Activated naive CD8-positive, alpha-beta T cell treated with anti-CD3 and anti-CD28 coated beads, Interleukin-2, amount 10 ng/mL, durations not matched to agents 7 days and 5 days (primary cell): Measurements from ENCODE around the gene TREM2. TPM values are rescaled to one million over a fixed set of nuclear protein-coding genes. Genes with fewer than 3 reads are reported as not detected.
A peak's percentile ranks its signal among the peaks of the same experiment; 100 is the strongest.

Source experiments
- ATAC-seq: fragments of 150-1000 bp; cut with Tn5 transposase; one replicate; pipeline ENCODE4 v1.10.0; 2021; ENCODE audit warnings: low read depth, moderate library complexity
- POLR2A ChIA-PET: fragments of 350-600 bp; sonication (Branson Sonifier 250); formaldehyde crosslinking; loops from one replicate; lab custom pipeline; 2021; ENCODE audit warnings: antibody characterized with exemption; lab: Charles Lee
- DNase-seq: peaks from one replicate; pipeline ENCODE4 v3.0.0; 2021
- H3K27ac Mint-ChIP-seq: one replicate; pipeline ENCODE4 v1.8.0; 2022; ENCODE audit warnings: mild to moderate bottlenecking, mixed read lengths
- H3K27me3 Mint-ChIP-seq: one replicate; pipeline ENCODE4 v1.8.0; 2022; ENCODE audit warnings: mild to moderate bottlenecking, moderate library complexity, mixed read lengths
- H3K36me3 Mint-ChIP-seq: one replicate; pipeline ENCODE4 v1.8.0; 2021; ENCODE audit warnings: mild to moderate bottlenecking, mixed read lengths
- H3K4me1 Mint-ChIP-seq: one replicate; pipeline ENCODE4 v1.8.0; 2021; ENCODE audit warnings: mixed read lengths
- H3K4me3 Mint-ChIP-seq: one replicate; pipeline ENCODE4 v1.8.0; 2022; ENCODE audit warnings: mild to moderate bottlenecking, moderate library complexity, mixed read lengths
- H3K9me3 Mint-ChIP-seq: one replicate; pipeline ENCODE4 v1.8.0; 2021; ENCODE audit warnings: mixed read lengths
- total RNA-seq, 2 experiments: library from RNA; stranded (reverse); gene quantifications; one replicate each; pipeline ENCODE4 v1.2.3, GENCODE V29; 2021

TREM2 gene
- total RNA-seq = 1 to 10 TPM; 1.9 to 2.8 TPM

DNA sequence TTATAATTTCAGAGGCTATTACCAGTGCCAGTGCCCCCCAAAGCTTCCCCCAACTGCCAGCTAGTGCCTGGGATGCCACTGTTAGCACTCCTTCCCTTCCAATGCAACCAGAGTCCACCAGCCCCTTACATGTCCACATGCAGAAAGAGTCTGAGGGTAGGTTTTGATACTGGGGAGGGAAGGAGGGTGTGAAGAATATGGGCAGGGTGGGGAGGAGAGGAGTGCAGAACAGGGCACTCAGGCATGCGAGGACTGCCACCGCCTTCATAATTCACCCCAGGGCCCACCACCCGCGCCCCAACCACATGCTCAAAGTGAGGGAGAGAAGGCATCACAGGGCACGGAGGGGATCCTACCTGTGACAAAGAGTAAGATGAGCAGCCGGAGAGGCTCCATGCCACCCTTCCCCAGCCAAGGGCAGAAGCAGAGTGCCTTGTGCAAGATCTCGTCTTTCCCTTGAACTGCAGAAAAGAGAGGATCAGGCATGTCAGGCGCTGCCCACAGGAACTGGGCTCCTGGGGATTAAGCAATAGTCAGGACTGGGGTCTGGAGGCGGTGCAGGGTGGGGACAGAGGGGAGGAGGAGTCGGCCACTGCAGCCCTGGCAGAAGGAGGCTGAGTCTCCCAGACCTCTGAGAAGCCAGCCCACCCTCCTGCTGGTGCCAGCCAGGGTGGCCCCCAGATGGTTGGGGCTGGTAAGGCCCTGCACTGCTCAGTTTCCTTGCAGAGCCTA lies at the start of gene TREM2:
Gene TREM2 (minus strand): TSS at position 430 of the 732 bp plus-strand sequence. CDS start 34 bp downstream, at position 396.
- no peaks in the 10 kb centered on the region for H3K4me1 Mint-ChIP-seq
- no peaks in the 10 kb centered on the region for H3K9me3 Mint-ChIP-seq
- ATAC-seq (no peak), DNase-seq (no peak)
- H3K4me3 Mint-ChIP-seq = no peak within 1 kb of the TSS
- H3K36me3 Mint-ChIP-seq = no peaks in the 10 kb centered on the region
- H3K27ac Mint-ChIP-seq = no peak within 1 kb of the TSS
- POLR2A ChIA-PET = no interaction called here
- H3K27me3 Mint-ChIP-seq = peaks cover 13% of the 10 kb centered on the region

DNA sequence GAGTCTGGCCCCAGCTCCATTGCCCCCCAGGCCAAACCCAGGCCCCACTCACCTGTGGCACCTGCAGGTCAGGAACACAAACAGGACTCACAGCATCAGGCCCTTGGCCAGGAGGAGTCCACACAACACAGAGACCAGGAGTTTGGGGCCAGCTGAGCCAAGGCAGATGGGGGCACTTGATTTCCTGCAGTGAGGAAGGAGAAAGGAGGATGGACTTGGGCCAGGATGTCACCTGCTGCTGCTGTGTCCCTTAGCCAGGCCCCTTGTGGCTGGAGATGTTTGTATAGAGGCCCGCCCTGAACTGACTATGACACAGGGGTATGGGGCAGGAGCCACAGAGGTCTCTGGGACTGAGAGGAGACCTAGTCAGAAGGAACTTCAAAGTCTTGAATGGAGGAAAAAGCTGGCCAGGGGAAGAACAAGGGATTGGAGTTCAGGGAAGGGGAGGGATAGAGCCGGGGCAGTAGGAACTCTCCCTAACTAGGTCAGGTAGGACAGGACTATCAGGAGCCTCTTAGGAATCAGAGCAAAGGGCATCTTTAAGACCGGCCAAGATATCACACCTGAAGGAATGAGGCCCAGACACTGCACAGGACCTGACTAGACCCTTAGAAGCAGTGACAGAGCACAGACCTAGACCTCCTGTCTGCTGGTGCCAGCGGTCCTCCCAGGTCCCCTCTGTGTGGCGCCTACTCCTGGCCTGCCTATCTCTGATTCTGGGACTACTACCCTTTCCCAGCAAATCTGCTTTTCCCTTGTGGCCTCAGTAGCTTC lies 46.8 kb upstream of the TREM2 start:
- H3K36me3 Mint-ChIP-seq = peaks cover 13% of the 10 kb centered on the region
- POLR2A ChIA-PET = no interaction called here
- peaks cover 20% of the 10 kb centered on the region for H3K9me3 Mint-ChIP-seq
- peaks cover 9% of the 10 kb centered on the region for H3K4me1 Mint-ChIP-seq
- peaks cover 10% of the 10 kb centered on the region for H3K27me3 Mint-ChIP-seq
- no peak overlapping the region for H3K4me3 Mint-ChIP-seq
- no peak overlapping the region for H3K27ac Mint-ChIP-seq
- ATAC-seq = no peak
- no peak for DNase-seq

DNA sequence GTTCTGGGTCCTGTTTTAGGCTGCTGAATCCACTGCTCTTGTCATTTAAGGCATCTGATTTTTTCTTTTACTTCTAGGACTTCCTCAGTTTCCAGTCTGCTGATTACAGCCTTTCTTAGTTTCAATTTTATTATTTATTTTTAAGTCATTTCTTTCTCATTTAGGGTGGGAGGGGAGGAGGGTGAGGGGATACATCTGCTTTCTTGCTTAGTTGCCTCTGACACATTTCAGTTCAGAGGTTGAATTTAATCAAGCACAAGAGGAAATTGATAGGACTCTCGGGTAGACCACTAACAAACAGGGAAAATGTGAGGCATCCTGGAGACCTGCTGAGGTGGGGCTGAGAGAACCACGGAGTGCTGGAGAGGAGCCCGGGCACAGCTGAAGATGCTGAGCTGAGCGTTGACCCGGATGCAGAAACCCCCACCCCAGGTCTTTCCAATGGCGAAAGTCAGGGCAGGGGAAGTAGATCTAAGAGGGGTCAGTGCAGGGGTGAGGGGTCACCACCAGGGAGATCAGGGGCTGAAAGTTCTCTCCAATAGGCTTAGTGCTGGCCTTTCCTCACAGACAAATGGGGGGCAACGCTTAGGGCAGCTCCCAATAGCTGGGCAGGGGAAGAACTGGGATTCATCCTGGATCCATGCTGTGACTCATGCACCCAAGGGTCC lies 45.7 kb upstream of the TREM2 start:
- ATAC-seq (no peak), DNase-seq (no peak)
- Mint-ChIP-seq H3K4me3 (no peak overlapping the region), H3K9me3 (peaks cover 16% of the 10 kb centered on the region), H3K27ac (no peak overlapping the region), H3K27me3 (peaks cover 4% of the 10 kb centered on the region), H3K36me3 (peaks cover 12% of the 10 kb centered on the region), H3K4me1 (peaks cover 9% of the 10 kb centered on the region)
- POLR2A ChIA-PET = no interaction called here

DNA sequence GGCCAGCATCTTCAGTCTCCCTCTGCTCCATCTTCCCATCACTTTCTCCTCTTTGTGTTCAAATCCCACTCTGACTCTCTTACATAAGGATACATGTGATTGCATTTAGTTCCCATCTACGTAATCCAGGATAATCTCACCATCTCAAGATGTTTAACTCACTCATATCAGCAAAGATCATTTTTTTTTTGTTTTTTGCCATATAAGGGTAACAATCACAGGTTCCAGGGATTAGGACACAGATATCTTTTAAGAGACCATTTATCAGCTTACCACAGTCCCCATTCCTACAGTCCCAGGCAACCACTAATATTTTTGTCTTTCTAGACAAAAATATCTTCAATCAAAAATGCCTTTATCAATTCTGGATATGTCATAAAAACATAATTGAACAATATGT lies 41.2 kb upstream of the TREM2 start:
- no peak overlapping the region for H3K27ac Mint-ChIP-seq
- H3K27me3 Mint-ChIP-seq = no peaks in the 10 kb centered on the region
- H3K4me1 Mint-ChIP-seq = peaks cover 37% of the 10 kb centered on the region
- ATAC-seq (no peak), DNase-seq (no peak)
- POLR2A ChIA-PET = interaction anchor here (0.5 kb wide), 1 partner anchor 26 kb away, joined by 3 read pairs; no protein-coding TSS in a partner anchor
- no peak overlapping the region for H3K4me3 Mint-ChIP-seq
- peaks cover 11% of the 10 kb centered on the region for H3K36me3 Mint-ChIP-seq
- peaks cover 16% of the 10 kb centered on the region for H3K9me3 Mint-ChIP-seq

DNA sequence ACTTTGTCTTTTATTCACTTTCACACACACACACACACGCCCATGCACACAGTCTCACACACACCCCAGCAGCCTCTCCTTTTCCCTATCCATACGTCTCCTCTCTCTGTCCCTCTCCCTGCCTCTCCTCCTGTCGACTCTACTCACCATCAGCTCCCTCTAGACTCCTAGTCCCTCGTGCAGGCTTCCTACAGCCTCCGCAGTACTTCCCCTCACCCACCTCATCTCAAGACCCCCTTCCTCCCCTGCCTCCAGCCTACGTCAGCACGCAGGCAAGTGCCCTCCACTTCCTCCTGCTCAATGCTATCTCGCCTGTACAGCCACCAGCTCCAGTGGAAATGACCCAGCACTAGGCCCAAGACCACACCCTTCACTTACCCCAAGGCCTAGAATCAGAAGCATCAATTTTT lies 38.9 kb upstream of the TREM2 start:
- POLR2A ChIA-PET = interaction anchor here (0.8 to 1.2 kb wide), 2 partner anchors 15 to 129 kb away, joined by 3 to 4 read pairs; partner anchors contain the start of genes NFYA and OARD1
- peaks cover 46% of the 10 kb centered on the region for H3K4me1 Mint-ChIP-seq
- H3K27ac Mint-ChIP-seq = peak overlapping the region; percentile 100

DNA sequence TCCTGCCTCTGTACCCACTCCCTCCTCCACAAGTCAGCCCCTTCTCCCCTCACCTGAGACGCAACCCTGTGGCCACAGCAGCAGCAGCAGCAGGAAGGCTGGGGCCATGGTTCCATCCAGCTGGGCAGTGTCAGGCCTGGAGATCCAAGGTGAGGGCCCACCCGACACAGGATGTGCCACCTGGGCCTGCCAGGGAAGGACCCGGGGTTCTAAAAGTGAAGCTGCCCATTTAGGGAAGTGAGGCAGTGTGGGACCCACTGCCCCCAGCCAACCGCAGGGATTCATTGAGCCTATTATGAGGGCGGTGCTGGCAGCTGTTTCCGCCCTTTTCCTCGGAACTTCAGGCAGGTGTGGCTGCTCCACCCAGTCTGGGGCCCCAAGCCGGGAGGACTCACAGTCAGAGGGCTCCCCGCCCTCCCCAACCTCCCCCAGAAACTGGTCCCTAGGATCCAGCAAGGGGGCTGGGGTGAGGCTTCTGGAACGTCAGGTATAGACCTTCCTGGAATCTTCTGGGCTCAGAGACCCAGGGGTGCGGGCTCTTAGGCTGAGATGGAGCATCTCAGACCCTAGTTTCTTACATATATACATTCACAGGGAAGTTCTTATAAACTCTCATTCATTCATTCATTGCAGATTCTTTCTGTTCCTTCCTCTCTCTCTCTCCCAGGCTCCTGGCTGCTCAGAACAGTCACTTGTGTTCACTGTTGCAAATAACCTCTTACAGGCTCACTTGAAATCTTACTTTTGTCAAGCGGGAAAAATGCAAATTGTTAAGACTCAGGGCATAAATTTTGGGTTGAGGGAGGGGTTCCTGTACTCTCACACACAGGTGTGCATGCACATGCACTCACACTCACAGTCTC lies 38.2 kb upstream of the TREM2 start, which contains the start of gene TREML2:
Gene TREML2 (minus strand): TSS at position 249 of the 863 bp plus-strand sequence. CDS start 141 bp downstream, at position 108.
- Mint-ChIP-seq H3K36me3 (peaks cover 25% of the 10 kb centered on the region), H3K9me3 (peaks cover 6% of the 10 kb centered on the region), H3K4me3 (peak within 1 kb of the TSS; percentile 90), H3K27ac (peak within 1 kb of the TSS; percentile 100), H3K27me3 (no peaks in the 10 kb centered on the region), H3K4me1 (peaks cover 50% of the 10 kb centered on the region)
- DNase-seq = peak; percentile 71
- ATAC-seq = peak; percentile 38
- POLR2A ChIA-PET = interaction anchor here (0.9 to 2.3 kb wide), 12 partner anchors 9 to 133 kb away, joined by 3 to 16 read pairs (median 4); partner anchors contain the start of genes NFYA and OARD1

More for the DNA sequence above, 38.9 kb upstream of the TREM2 start:
- Mint-ChIP-seq H3K36me3 (peaks cover 19% of the 10 kb centered on the region), H3K27me3 (no peaks in the 10 kb centered on the region), H3K4me3 (peak overlapping the region; percentile 90), H3K9me3 (peaks cover 8% of the 10 kb centered on the region)
- no peak for ATAC-seq
- DNase-seq = peak; percentile 49

DNA sequence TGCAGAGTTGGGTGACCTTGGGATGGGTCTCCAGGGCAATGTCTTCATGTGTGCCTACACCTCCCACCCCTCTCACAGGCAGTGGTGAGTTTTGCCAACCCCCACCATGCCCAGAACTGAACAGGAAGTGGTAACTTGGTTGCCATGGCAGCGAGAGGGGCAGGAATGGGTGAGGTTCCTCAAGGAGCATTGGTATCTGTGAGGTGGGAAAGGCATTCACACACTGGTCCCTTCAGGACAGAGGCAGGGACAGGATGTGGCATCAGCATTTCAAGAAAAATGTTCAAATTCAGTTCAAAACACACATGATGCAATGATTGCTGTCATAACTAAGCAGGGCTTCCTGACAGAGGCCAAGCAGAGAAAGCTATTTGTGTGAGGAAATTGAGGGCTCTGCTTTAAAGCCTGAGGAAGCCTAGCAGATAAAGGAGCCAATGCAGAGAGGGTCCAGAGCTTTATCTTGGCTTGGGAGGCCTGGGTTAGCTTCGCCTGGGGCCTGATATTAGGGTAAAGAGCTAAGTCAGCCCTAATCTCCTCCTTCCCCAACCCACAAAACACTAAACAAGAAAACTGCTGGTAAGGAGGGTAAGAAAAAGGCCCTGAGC lies 37.5 kb upstream of the TREM2 start:
- POLR2A ChIA-PET = interaction anchor here (0.9 to 2.3 kb wide), 12 partner anchors 8 to 134 kb away, joined by 3 to 16 read pairs (median 4); partner anchors contain the start of genes NFYA and OARD1
- H3K36me3 Mint-ChIP-seq = peaks cover 30% of the 10 kb centered on the region
- H3K27me3 Mint-ChIP-seq = no peaks in the 10 kb centered on the region
- H3K27ac Mint-ChIP-seq = peak overlapping the region; percentile 100
- ATAC-seq (peak; percentile 72), DNase-seq (peak; percentile 68)
- H3K9me3 Mint-ChIP-seq = peaks cover 4% of the 10 kb centered on the region
- H3K4me3 Mint-ChIP-seq = peak overlapping the region; percentile 90
- H3K4me1 Mint-ChIP-seq = peaks cover 54% of the 10 kb centered on the region

DNA sequence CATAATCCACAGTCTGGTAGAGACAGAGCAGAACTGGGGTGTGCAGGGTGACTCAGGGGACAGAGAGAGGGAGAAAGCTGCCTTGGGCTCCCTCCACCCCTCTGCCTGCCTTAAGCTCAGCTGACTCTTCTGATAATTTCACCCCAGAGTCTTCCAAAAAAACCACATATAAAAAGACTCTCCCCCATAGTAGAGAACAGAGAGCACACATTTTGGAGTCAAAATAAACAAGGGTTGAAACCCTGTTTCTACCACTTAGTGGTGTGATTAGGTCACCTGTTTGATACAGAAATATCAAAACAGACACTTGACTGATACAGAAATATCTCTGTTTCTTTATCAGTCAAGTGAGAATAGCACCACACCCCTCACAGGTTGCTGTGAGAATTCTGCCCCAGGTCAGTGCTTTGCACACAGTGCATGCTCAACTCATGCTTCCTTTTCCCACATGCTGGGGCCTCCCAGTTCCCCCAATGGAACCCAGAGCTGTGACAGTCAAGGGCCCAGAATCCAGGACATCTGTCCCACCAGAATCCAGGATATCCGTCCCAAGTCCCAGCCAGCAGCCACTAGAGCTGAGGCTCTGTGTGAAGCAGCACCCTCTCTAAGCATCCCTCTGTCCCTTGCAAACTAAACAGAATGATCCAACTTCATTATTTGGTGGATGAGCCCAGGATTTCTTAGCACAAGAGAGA lies 36.8 kb upstream of the TREM2 start:
- H3K4me1 Mint-ChIP-seq = peaks cover 61% of the 10 kb centered on the region

DNA sequence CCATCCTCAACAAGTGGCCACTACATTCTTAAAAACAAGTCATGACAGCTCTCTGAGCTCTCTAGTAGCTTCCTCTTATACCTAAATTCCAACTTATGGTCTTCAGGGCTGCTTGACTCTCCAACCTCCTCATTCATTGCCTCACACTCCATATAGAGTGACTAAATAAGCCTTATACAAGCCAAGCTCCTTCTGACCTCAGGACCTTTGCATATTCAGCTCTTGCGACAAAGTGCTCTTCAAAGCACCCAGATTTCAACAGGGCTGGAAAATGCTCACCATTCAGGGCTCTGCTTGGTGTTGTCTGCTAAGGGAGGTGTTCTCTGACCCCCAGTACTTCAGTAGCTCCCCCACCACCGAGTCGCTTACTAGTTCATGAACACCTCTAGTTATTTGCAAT lies 34.3 kb upstream of the TREM2 start:
- Mint-ChIP-seq H3K36me3 (peaks cover 48% of the 10 kb centered on the region), H3K4me3 (no peak overlapping the region), H3K9me3 (no peaks in the 10 kb centered on the region), H3K27ac (peak overlapping the region; percentile 27), H3K27me3 (no peaks in the 10 kb centered on the region), H3K4me1 (peaks cover 68% of the 10 kb centered on the region)
- POLR2A ChIA-PET = interaction anchor here (1.5 kb wide), 1 partner anchor 125 kb away, joined by 5 read pairs; the partner anchor contains the start of genes NFYA and OARD1
- DNase-seq (no peak), ATAC-seq (no peak)

More for the DNA sequence above, 36.8 kb upstream of the TREM2 start:
- peak; percentile 54 for DNase-seq
- peak; percentile 36 for ATAC-seq
- Mint-ChIP-seq H3K9me3 (peaks cover 3% of the 10 kb centered on the region), H3K27me3 (no peaks in the 10 kb centered on the region), H3K27ac (peak overlapping the region; percentile 100), H3K36me3 (peaks cover 34% of the 10 kb centered on the region), H3K4me3 (peak overlapping the region; percentile 90)
- POLR2A ChIA-PET = interaction anchor here (0.9 to 2.3 kb wide), 10 partner anchors 8 to 172 kb away, joined by 3 to 16 read pairs (median 4); partner anchors contain the start of genes NFYA and OARD1

DNA sequence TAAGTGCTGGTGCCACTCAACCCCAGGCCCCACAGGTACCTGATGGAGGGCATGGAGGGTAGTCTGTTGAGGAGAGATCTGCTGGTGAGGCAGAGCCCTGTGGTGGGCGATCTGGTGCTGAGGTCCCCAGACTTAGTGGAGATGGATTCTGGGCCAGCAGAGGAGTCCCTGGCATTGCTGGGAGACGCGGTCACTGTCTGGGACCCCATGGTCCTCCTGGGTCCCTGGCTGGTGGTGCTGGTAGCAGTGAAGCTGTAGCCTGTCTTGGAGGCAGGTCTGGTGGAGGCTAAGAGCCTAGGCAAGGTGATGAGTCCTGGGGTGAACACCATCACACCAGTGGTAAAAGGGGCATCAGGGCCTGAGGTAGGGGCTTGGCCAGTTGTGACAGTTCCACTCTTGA lies 31.5 kb upstream of the TREM2 start:
- POLR2A ChIA-PET = no interaction called here
- H3K36me3 Mint-ChIP-seq = peaks cover 68% of the 10 kb centered on the region
- H3K4me3 Mint-ChIP-seq = no peak overlapping the region
- ATAC-seq (no peak), DNase-seq (no peak)
- peaks cover 8% of the 10 kb centered on the region for H3K9me3 Mint-ChIP-seq
- peak overlapping the region; percentile 57 for H3K27ac Mint-ChIP-seq
- peaks cover 43% of the 10 kb centered on the region for H3K4me1 Mint-ChIP-seq
- no peaks in the 10 kb centered on the region for H3K27me3 Mint-ChIP-seq

DNA sequence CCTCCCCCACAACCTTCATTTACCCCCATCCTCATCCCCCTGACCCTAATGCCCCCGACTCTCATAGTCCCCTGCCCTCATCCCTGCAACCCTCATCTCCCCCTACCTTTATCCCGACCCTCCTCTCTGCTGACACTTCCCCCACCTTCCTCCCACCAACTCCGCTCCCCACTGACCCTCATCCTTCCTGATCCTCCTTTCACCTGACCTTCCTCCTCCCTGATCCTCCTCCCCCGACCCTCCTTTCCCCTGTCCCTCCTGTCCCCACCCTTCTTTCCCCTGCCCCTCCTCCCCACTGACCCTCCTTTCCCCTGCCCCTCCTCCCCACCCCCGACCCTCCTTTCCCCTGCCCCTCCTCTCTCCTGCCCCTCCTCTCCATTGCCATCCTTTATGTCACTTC lies 31.0 kb upstream of the TREM2 start:
- Mint-ChIP-seq H3K4me3 (no peak overlapping the region), H3K9me3 (peaks cover 9% of the 10 kb centered on the region), H3K27ac (peak overlapping the region; percentile 79), H3K36me3 (peaks cover 71% of the 10 kb centered on the region), H3K4me1 (peaks cover 43% of the 10 kb centered on the region), H3K27me3 (no peaks in the 10 kb centered on the region)
- ATAC-seq (no peak), DNase-seq (no peak)
- POLR2A ChIA-PET = no interaction called here
